DOHH2 (cell line): ENCODE data around the gene HLA-C.

Experiments used
- EZH2phosphoT487 ChIP-seq: fragments of 200-600 bp; sonication (generic); IDR thresholded peaks from 2 replicates; pipeline ENCODE4 v1.6.1; 2017; ENCODE audit warnings: borderline replicate concordance, mild to moderate bottlenecking, antibody characterized with exemption, low read length, moderate library complexity, mixed read lengths
- TF ChIP-seq, protein P1 (sequence below): fragments of 200-600 bp; sonication (generic); IDR thresholded peaks from one replicate; pipeline ENCODE4 v1.5.1; 2014; ENCODE audit warnings: antibody characterized with exemption, mild to moderate bottlenecking, low read depth, low read length; ENCODE audit not compliant: poor library complexity, severe bottlenecking

- TF ChIP-seq, protein P1, sequence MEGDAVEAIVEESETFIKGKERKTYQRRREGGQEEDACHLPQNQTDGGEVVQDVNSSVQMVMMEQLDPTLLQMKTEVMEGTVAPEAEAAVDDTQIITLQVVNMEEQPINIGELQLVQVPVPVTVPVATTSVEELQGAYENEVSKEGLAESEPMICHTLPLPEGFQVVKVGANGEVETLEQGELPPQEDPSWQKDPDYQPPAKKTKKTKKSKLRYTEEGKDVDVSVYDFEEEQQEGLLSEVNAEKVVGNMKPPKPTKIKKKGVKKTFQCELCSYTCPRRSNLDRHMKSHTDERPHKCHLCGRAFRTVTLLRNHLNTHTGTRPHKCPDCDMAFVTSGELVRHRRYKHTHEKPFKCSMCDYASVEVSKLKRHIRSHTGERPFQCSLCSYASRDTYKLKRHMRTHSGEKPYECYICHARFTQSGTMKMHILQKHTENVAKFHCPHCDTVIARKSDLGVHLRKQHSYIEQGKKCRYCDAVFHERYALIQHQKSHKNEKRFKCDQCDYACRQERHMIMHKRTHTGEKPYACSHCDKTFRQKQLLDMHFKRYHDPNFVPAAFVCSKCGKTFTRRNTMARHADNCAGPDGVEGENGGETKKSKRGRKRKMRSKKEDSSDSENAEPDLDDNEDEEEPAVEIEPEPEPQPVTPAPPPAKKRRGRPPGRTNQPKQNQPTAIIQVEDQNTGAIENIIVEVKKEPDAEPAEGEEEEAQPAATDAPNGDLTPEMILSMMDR = no peak
- no peak for TF ChIP-seq EZH2phosphoT487
These were observed 3.1 kb downstream of the HLA-C start for GRCh38 chr6:31268836-31269235.
